CD4-positive, alpha-beta memory T cell (primary cell): ENCODE measurements around the gene IL1RL2. TPM values are rescaled to one million over a fixed set of nuclear protein-coding genes. Genes with fewer than 3 reads are reported as not detected.
A peak's percentile ranks its signal among the peaks of the same experiment; 100 is the strongest.

Source experiments
- CTCF ChIA-PET: fragments of 350-600 bp; sonication (Branson Sonifier 250); formaldehyde crosslinking; loops from one replicate; lab custom pipeline; 2021; ENCODE audit warnings: inconsistent platforms; ENCODE audit not compliant: partially characterized antibody; lab: Charles Lee
- POLR2A ChIA-PET: fragments of 350-600 bp; sonication (Branson Sonifier 250); formaldehyde crosslinking; loops from one replicate; lab custom pipeline; 2021; ENCODE audit not compliant: partially characterized antibody; lab: Charles Lee
- DNase-seq, 5 donors: peaks; one replicate each; pipeline versions ENCODE4 v3.0.0 to v3.0.0-alpha.2; 2020 to 2022; ENCODE audit warnings: mixed read lengths in 1 of 5
- H3K27ac ChIP-seq: one replicate; pipeline ENCODE4 v1.7.0; 2013; ENCODE audit warnings: low read depth, low read length
- H3K27me3 ChIP-seq: 2 replicates; pipeline ENCODE4 v1.7.0; 2013; ENCODE audit warnings: mild to moderate bottlenecking, low read length, moderate library complexity; ENCODE audit not compliant: insufficient read depth
- H3K36me3 ChIP-seq: 2 replicates; pipeline ENCODE4 v1.7.0; 2013; ENCODE audit warnings: mild to moderate bottlenecking, low read length, moderate library complexity; ENCODE audit not compliant: insufficient read depth
- H3K4me1 ChIP-seq: 2 replicates; pipeline ENCODE4 v1.7.0; 2013; ENCODE audit warnings: mild to moderate bottlenecking, low read length, moderate library complexity; ENCODE audit not compliant: insufficient read depth
- H3K4me3 ChIP-seq, 2 donors: one replicate each; pipeline ENCODE4 v1.7.0; 2013; ENCODE audit warnings: low read length in 2 of 2, mild to moderate bottlenecking in 1 of 2
- H3K9me3 ChIP-seq, 2 donors: one replicate each; pipeline ENCODE4 v1.7.0; 2013; ENCODE audit warnings: low read length in 2 of 2, control low read depth in 1 of 2; ENCODE audit not compliant: control insufficient read depth in 1 of 2
- H3K27ac Mint-ChIP-seq, 7 donors: one replicate each; pipeline ENCODE4 v1.8.0; 2020 to 2021; ENCODE audit warnings: mixed read lengths in 7 of 7, mild to moderate bottlenecking in 6 of 7, inconsistent platforms in 3 of 7, moderate library complexity in 3 of 7
- H3K27me3 Mint-ChIP-seq, 2 donors: one replicate each; pipeline ENCODE4 v1.8.0; 2020 to 2021; ENCODE audit warnings: mixed read lengths in 2 of 2
- H3K36me3 Mint-ChIP-seq, 2 donors: one replicate each; pipeline ENCODE4 v1.8.0; 2020 to 2021; ENCODE audit warnings: mixed read lengths in 2 of 2, inconsistent platforms in 1 of 2, mild to moderate bottlenecking in 1 of 2
- H3K4me1 Mint-ChIP-seq, 4 donors: one replicate each; pipeline ENCODE4 v1.8.0; 2020 to 2021; ENCODE audit warnings: mixed read lengths in 4 of 4, mild to moderate bottlenecking in 1 of 4
- H3K4me3 Mint-ChIP-seq, 8 donors: one replicate each; pipeline ENCODE4 v1.8.0; 2020 to 2021; ENCODE audit warnings: mixed read lengths in 8 of 8, mild to moderate bottlenecking in 7 of 8, moderate library complexity in 6 of 8, inconsistent platforms in 3 of 8
- H3K9me3 Mint-ChIP-seq, 8 donors: one replicate each; pipeline ENCODE4 v1.8.0; 2020 to 2021; ENCODE audit warnings: mixed read lengths in 8 of 8, mild to moderate bottlenecking in 5 of 8, inconsistent platforms in 3 of 8, moderate library complexity in 1 of 8
- intact Hi-C: fragments of 100-400 bp; cut with micrococcal nuclease; formaldehyde crosslinking; loops from one replicate; pipeline ENCODE4 v1.15.1; 2023
- polyA plus RNA-seq, 2 donors: library from polyadenylated mRNA; unstranded; fragments of 300-500 nt; fragmentation: Illumina TruSeq; gene quantifications; one replicate each; pipeline ENCODE4 v1.2.3, GENCODE V29; 2021
- total RNA-seq, 2 experiments: library from RNA; stranded (reverse); gene quantifications; one replicate each; pipeline ENCODE4 v1.2.3, GENCODE V29; 2021

Gene IL1RL2
- total and polyA plus RNA-seq, 4 experiments from 2014 or later, result 0.23 TPM; not detected in 3

DNA sequence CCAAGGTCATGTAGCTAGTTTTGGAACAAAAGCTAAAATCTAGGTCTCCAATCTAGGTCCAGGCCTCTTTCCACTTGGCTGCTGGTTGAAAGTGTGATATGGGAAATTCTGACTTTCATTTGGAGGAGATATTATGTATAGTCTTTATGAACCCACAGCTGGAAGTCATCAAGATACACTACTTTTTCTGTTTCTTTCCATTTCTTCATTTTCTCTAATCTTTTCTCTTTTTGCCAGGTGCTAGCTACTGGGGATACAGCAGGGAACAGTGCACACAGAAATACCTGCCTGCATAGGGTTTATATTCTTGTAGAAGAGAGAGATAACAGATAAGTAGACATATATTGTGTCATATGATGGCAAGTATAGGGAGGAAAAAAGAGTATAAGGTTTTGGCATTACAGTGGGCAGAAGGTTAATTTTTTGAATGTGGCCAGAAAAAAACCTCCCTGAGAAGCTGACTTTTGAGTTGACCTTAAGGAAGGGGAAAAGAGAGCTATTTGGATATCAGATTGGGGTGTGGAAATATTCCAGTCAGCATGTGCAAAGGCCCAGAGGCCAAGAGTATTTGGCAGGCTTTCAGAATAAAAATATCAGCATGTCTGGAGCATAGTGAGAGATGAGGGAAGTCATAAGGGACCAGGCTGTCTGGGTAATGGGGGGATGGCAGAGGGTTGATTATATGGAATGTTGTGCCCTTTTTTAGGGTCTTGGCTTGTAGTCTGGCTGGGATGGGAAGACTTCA, 28.6 kb upstream of the IL1RL2 start:
- H3K36me3 Mint-ChIP-seq, result no peaks in the 10 kb centered on the region
- no peaks in the 10 kb centered on the region for H3K4me1 Mint-ChIP-seq
- Histone ChIP-seq H3K27ac (no peak overlapping the region), H3K36me3 (no peaks in the 10 kb centered on the region), H3K4me1 (no peaks in the 10 kb centered on the region), H3K4me3 (no peak overlapping the region), H3K9me3 (no peaks in the 10 kb centered on the region), H3K27me3 (no peaks in the 10 kb centered on the region)
- ChIA-PET CTCF (interaction anchor here (0.6 to 2.3 kb wide), 2 partner anchors 8 to 40 kb away, joined by 3 to 8 read pairs; no protein-coding TSS in a partner anchor), POLR2A (no interaction called here)
- H3K27ac Mint-ChIP-seq, result no peak overlapping the region
- intact Hi-C loops, result no loop called here
- peaks cover 0 to 6% (median 0%) of the 10 kb centered on the region in 8 donors for H3K9me3 Mint-ChIP-seq
- no peaks in the 10 kb centered on the region for H3K27me3 Mint-ChIP-seq
- no peak for DNase-seq
- H3K4me3 Mint-ChIP-seq, result no peak overlapping the region

- Histone ChIP-seq H3K4me1 (no peaks in the 10 kb centered on the region), H3K27ac (no peak overlapping the region), H3K27me3 (no peaks in the 10 kb centered on the region), H3K36me3 (no peaks in the 10 kb centered on the region), H3K9me3 (no peaks in the 10 kb centered on the region), H3K4me3 (no peak overlapping the region)
- Mint-ChIP-seq H3K36me3 (no peaks in the 10 kb centered on the region), H3K27me3 (no peaks in the 10 kb centered on the region), H3K9me3 (peaks cover 0 to 2% (median 0%) of the 10 kb centered on the region in 8 donors), H3K4me1 (no peaks in the 10 kb centered on the region), H3K4me3 (no peak overlapping the region), H3K27ac (no peak overlapping the region)
- ChIA-PET CTCF (interaction anchor here (1.3 kb wide), 1 partner anchor 24 kb away, joined by 4 read pairs; no protein-coding TSS in a partner anchor), POLR2A (no interaction called here)
- DNase-seq, result no peak
- intact Hi-C loops, result no loop called here
Observed at GRCh38 chr2:102159295-102159694, 27.5 kb upstream of the IL1RL2 start.

DNA sequence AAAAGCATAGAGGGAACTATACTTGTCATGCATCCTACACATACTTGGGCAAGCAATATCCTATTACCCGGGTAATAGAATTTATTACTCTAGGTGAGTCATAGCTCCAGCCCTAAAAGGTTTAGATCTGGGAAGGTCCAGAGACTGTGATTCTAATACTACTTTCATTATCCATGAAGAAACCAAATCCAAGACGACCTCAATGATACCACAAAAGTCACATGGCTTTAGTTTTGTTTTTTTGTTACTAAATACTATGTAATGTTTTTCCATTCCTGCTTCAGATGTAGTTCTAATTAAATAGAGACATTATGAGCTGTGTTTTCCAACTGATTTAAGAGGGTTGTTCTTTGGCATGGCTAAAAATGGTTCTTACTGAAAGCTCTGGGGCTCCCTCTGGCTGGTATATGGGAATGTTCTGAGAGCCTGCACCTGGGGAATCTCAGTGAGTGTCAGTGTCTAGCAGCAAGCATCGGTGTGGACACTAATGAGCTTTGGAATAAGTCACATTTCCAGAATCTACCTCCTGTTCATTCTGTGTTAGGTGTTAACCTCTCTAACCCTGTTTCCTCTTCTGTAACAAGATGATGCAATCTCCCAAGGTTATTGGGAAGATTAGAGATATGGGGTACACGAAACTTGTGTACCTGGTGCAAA, 20.5 kb upstream of the IL1RL2 start:
- Histone ChIP-seq H3K4me3 (no peak overlapping the region), H3K36me3 (no peaks in the 10 kb centered on the region), H3K9me3 (no peaks in the 10 kb centered on the region), H3K27ac (no peak overlapping the region), H3K27me3 (no peaks in the 10 kb centered on the region), H3K4me1 (no peaks in the 10 kb centered on the region)
- ChIA-PET CTCF (interaction anchor here (0.9 to 4.6 kb wide), 9 partner anchors 9 to 162 kb away, joined by 3 to 28 read pairs (median 6); no protein-coding TSS in a partner anchor), POLR2A (no interaction called here)
- H3K4me3 Mint-ChIP-seq, result no peak overlapping the region
- H3K9me3 Mint-ChIP-seq, result no peaks in the 10 kb centered on the region
- H3K27ac Mint-ChIP-seq, result no peak overlapping the region
- DNase-seq, result no peak
- H3K4me1 Mint-ChIP-seq, result no peaks in the 10 kb centered on the region
- intact Hi-C loops, result no loop called here
- no peaks in the 10 kb centered on the region for H3K27me3 Mint-ChIP-seq
- no peaks in the 10 kb centered on the region for H3K36me3 Mint-ChIP-seq

DNA sequence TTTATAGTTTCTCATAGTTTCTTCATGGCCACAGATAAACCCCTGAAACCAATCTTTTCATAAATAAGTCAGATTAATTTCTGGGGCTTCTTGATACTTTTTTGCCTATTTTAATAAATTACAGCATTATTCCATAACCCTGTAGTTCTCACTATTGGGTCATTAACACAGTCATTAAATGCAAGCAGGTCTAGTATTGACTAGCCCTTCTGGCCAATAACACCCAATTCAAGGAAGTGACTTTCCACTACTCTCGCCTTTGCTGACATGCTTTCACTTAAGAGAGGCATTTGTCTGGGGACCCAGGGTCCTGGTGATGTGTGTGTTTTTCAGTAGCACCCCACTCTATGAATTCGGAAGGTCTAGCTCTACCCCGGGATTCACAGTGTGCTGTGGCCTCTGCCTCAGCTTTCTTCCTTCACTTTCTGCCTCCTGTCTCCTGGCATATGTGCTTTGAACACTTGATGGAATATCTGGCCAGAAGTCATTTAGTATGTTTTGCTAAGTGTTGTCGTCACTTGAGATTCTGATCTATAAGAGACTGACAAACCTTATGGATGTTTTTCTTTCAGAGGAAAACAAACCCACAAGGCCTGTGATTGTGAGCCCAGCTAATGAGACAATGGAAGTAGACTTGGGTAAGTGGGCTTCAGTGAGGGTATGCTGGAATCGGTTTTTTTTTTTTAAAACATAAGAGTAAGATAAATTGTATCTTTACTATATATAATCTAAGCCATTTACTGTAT, 18.6 kb upstream of the IL1RL2 start:
- Histone ChIP-seq H3K4me3 (no peak overlapping the region), H3K9me3 (no peaks in the 10 kb centered on the region), H3K4me1 (no peaks in the 10 kb centered on the region), H3K36me3 (no peaks in the 10 kb centered on the region), H3K27ac (no peak overlapping the region), H3K27me3 (no peaks in the 10 kb centered on the region)
- ChIA-PET POLR2A (no interaction called here), CTCF (no interaction called here)
- Mint-ChIP-seq H3K36me3 (no peaks in the 10 kb centered on the region), H3K9me3 (no peaks in the 10 kb centered on the region), H3K4me1 (peaks cover 0 to 7% (median 3%) of the 10 kb centered on the region in 4 donors), H3K4me3 (no peak overlapping the region), H3K27me3 (peaks cover 0 to 2% of the 10 kb centered on the region in 2 donors), H3K27ac (no peak overlapping the region)
- DNase-seq, result no peak
- intact Hi-C loops, result no loop called here

GRCh38 chr2:102171946-102172345, 14.9 kb upstream of the IL1RL2 start:
- no peaks in the 10 kb centered on the region for H3K27me3 ChIP-seq
- Mint-ChIP-seq H3K4me3 (no peak overlapping the region), H3K4me1 (peaks cover 0 to 7% (median 3%) of the 10 kb centered on the region in 4 donors), H3K36me3 (no peaks in the 10 kb centered on the region), H3K27ac (no peak overlapping the region), H3K9me3 (no peaks in the 10 kb centered on the region), H3K27me3 (peaks cover 0 to 2% of the 10 kb centered on the region in 2 donors)
- H3K9me3 ChIP-seq, result no peaks in the 10 kb centered on the region
- CTCF ChIA-PET, result interaction anchor here (2.0 kb wide), 1 partner anchor 152 kb away, joined by 4 read pairs; no protein-coding TSS in a partner anchor
- no peak overlapping the region for H3K27ac ChIP-seq
- intact Hi-C loops, result no loop called here
- POLR2A ChIA-PET, result no interaction called here
- H3K4me3 ChIP-seq, result no peak overlapping the region
- no peaks in the 10 kb centered on the region for H3K4me1 ChIP-seq
- DNase-seq, result no peak
- H3K36me3 ChIP-seq, result no peaks in the 10 kb centered on the region

GRCh38 chr2:102172745-102173144, 14.1 kb upstream of the IL1RL2 start:
- no peak overlapping the region for H3K27ac Mint-ChIP-seq
- no peak overlapping the region for H3K27ac ChIP-seq
- no peak for DNase-seq
- H3K4me3 ChIP-seq, result no peak overlapping the region
- intact Hi-C loops, result no loop called here
- ChIA-PET CTCF (no interaction called here), POLR2A (no interaction called here)
- H3K4me1 Mint-ChIP-seq, result peaks cover 0 to 7% (median 3%) of the 10 kb centered on the region in 4 donors
- no peaks in the 10 kb centered on the region for H3K36me3 ChIP-seq
- no peaks in the 10 kb centered on the region for H3K36me3 Mint-ChIP-seq
- H3K9me3 ChIP-seq, result no peaks in the 10 kb centered on the region
- peaks cover 0 to 2% of the 10 kb centered on the region in 2 donors for H3K27me3 Mint-ChIP-seq
- no peaks in the 10 kb centered on the region for H3K9me3 Mint-ChIP-seq
- no peaks in the 10 kb centered on the region for H3K27me3 ChIP-seq
- peak overlapping the region in 3 of 8 donors; percentile 29 to 71 (median 31) for H3K4me3 Mint-ChIP-seq
- no peaks in the 10 kb centered on the region for H3K4me1 ChIP-seq

- Histone ChIP-seq H3K9me3 (no peaks in the 10 kb centered on the region), H3K4me3 (no peak overlapping the region), H3K27me3 (no peaks in the 10 kb centered on the region), H3K4me1 (no peaks in the 10 kb centered on the region), H3K36me3 (no peaks in the 10 kb centered on the region), H3K27ac (no peak overlapping the region)
- H3K4me1 Mint-ChIP-seq, result peaks cover 0 to 7% (median 4%) of the 10 kb centered on the region in 4 donors
- no peak for DNase-seq
- no peak overlapping the region for H3K4me3 Mint-ChIP-seq
- H3K27me3 Mint-ChIP-seq, result peaks cover 0 to 2% of the 10 kb centered on the region in 2 donors
- ChIA-PET CTCF (no interaction called here), POLR2A (no interaction called here)
- no peaks in the 10 kb centered on the region for H3K9me3 Mint-ChIP-seq
- H3K36me3 Mint-ChIP-seq, result no peaks in the 10 kb centered on the region
- intact Hi-C loops, result no loop called here
- H3K27ac Mint-ChIP-seq, result no peak overlapping the region
Observed at GRCh38 chr2:102176172-102176571, 10.7 kb upstream of the IL1RL2 start.
